TTC549 (cell line): ENCODE data around the gene PKN2.

Source experiments
- FAIRE-seq: peaks from 2 replicates; lab custom pipeline; 2012; peaks lifted over from hg19 to GRCh38; lab: Jason Lieb, UNC

PKN2 gene

DNA sequence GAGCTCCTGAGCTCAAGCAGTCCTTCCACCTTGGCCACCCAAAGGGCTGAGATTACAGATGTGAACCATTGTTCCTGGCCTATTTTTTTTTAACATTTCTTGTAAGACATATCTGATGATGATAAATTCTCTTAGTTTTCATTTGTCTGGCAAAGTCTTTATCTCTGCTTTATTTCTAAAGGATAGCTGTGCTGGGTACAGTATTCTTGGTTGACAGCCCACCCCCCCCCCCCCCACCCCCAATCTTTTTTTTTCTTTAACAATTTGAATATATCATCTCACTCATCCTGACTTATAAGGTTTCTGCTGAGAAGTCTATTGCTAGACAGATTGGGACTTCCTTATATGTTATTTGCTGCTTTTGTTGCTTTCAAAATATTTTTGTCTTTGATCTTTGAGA is 51.3 kb downstream of the PKN2 start:
- FAIRE-seq: no peak

DNA sequence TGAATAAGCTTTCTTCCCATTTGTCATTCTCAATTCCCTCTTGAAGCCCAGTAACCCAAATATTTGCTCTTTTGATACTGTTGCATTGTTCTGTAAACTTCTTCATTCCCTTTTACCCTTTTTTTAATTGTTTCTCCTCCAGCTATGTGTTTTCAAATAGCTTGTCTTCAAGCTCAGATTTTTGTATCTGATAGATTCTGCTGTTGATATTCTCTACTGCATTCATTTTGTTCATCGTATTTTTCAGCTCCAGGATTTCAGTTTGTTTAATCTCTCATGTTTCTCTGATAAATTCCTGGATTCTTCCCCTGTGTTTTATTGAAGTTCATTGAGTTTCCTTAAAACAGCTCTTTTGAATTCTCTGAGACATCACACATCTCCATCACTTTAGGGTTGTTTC is 51.8 kb downstream of the PKN2 start:
- no peak for FAIRE-seq

DNA sequence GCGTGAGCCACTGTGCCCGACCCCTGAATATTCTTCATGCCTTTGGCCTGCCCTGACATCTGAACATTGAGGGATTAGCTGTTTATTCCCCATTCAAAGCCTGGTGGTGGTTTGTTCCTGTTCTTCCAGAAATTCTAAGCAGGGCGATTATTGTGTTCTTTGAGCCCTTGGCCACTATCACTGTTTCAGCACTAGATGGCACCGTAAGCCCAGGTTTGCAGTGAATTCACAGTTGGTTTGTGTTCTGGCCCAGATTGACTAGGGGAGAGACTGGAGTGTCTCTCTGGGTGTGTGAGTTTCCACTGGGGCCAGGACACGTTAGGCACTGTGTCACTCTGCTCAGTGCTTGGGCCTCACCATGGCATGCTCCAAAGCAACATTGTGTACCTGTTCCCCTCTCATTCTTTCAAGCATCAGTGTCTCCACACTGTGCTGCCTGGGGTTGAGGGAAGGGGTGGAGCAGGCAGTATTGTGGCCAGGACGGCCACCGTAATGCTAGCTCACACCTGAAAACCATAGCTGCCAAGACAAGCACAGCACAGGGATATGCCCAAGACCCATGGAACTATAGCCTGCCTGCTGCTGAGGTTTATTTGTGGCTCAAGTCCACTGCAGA is 52.7 kb downstream of the PKN2 start:
- FAIRE-seq: no peak

DNA sequence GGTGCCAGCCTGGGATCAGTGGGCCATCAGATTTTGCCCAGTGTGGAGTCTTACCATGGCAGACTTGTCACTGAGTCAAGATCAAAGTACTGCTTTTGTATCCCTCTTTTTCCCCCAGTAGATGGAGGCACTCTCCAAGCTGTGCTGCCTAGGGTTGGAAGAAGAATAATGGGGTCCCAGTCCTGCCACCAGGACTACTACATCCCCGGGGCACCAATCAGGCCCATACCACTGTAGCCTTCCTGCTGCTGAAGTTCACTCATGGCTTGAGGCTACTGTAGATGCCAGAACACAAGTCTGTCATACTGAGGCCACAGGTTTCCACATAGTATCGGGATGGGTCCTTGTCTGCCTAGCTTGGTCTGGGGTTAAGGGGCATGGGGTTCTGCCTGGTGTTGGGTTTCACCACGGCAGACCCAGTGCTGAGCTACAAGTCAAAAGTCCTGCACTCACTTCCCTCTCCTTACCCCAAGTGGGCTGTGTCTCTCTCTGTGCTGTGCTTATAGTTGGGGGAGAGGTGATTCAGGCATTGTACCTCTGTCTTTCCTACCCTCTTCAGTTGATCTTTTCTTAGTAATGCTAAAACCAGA is 53.4 kb downstream of the PKN2 start:
- FAIRE-seq: no peak

GRCh38 chr1:88740784-88741183 is 56.7 kb downstream of the PKN2 start:
- FAIRE-seq: no peak

DNA sequence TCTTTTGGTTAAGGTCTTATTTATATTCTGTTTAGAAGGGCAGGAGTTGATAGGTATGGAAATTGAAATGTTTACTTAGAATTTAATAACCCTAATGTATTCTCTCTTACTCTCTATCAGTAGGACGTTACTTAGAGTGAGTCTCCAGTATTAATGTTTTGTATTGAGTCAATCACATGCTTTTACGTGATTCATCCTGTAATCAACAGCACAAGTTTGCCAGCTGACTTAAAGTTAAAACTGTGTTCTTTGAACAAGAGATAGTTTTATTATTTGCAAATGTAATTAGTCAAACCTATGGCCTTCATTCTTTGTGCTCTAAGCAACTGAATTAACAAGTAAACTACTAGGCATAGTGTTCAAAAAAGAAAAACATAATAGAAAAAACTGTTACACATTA is 57.3 kb downstream of the PKN2 start:
- no peak for FAIRE-seq

GRCh38 chr1:88742531-88742930 is 58.5 kb downstream of the PKN2 start:
- no peak for FAIRE-seq

GRCh38 chr1:88744142-88744541 is 60.1 kb downstream of the PKN2 start:
- FAIRE-seq: no peak

GRCh38 chr1:88746916-88747315 is 62.8 kb downstream of the PKN2 start:
- FAIRE-seq: no peak

DNA sequence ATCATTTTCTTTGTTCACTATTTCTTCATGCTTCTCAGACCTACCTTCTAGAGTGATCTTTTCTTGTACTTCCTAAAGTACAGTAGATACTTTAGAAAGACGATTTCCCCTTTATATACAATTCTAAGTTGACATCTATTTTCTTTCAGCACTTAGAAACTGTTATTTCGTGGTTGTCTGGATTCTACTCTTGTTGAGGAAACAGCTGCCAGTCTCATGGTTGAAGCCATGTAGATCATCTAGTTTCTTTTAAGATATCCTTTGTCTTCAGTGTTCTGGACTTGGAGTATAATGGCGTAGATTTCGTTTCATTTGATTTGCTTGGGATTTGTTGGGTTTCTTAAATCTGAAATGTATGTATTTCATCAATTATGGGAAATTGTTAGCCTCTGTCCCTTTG is 67.6 kb downstream of the PKN2 start:
- no peak for FAIRE-seq

DNA sequence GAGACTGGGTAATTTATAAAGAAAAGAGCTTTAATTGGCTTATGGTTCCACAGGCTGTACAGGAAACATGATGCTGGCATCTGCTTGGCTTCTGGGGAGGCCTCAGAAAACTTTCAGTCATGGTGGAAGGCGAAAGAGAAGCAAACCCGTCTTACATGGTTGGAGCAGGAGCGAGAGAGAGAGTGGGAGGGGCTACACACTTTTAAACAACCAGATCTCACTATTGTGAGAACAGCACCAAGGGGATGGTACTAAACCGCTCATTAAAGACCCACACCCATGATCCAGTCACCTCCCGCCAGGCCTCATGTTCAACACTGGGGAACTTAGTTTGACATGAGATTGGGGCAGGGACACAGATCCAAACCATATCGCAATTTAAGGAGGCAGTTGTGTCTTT is 69.4 kb downstream of the PKN2 start:
- no peak for FAIRE-seq

DNA sequence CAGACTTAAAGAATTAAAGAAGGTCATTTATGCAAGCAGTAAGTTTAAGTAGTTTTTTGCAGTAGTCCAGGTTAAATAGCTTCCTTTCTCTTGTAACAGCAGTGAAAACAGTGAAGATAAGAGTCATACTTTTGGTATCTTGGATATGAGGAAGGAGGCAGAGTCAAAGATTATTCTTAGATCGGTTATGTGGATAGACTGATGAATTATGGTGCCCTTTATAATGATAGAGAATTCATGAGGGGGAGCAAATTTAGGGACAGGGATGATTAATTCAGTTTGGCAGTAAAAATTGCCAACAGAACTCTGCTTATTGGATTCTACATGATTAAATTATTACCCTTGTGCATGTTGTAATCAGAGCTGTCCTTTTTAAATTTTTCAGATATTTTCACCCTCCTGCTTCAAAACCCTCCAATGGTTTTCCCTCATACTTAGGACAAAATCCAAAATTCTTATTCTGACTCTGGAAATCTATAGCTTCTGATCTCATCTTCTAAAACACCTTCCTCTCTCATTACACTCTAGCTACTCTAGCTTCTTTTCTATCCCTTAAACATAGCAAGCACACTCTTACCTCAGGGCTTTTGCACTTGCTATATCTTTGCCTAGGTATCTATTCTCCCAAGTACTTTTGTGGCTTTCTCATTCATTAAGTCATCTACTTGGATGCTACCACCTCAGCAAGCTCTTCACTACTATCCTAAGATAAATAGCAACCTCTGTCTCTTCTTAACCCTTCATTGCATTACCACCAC is 79.8 kb downstream of the PKN2 start:
- no peak for FAIRE-seq

DNA sequence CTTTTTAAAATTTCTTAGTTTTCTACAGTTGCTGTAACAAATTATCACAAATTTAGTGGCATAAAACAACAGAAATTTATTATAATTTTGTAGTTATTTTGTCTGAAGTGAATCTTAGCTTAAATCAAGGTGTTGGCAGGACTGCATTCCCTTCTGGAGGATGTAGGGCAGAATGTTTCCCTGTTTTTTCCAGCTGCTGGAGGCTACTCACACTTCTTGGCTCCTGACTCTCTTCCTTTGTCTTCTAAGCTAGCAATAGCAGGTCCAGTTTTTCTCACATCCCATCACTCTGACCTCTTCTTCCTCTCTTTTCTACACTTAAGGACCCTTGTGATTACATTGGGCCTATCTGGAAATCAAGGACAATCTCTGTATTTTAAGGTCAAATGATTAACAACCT is 84.1 kb downstream of the PKN2 start:
- no peak for FAIRE-seq

DNA sequence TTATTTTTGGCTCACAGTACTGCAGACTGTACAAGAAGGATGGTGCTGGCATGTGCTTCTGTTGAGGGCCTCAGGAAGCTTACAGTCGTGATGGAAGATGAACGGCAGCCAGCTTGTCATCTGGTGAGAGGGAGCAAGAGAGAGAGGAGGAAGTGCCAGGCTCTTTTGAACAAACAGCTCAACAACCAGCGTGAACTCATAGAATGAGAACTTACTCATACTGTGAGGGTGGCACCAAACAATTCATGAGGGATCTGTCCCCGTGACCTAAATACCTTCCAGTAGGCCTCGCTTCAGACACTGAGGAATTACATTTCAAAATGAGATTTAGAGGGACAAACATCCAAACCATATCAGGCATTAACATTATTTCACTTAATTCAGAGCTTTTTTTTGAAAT is 84.7 kb downstream of the PKN2 start:
- no peak for FAIRE-seq

DNA sequence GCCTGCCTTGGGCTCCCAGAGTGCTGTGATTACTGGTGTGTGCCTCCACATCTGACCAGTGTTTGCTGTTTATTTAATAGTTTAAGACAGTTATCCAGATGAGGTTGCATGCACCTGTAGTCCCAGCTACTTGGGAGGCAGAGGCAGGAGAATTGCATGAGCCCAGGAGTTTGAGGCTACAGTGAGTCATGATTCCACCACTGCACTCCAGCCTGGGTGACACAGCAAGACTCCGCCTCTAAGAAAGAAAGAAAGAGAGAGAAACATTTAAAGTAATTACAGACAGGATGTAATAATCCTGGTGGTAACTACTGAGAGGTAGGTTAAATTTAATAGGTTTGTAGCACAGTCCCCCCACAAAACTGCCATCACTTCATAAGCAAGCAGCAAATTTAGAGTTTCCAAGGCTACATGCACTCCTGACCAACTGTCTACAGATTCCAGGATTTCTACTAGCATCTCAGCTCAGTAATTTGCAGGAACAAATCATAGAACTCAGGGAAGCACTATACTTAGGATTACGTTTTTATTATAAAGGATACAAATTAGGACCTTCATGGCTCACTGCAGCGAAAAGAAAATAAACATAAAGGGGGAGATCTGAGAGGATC is 89.6 kb downstream of the PKN2 start:
- FAIRE-seq: no peak

DNA sequence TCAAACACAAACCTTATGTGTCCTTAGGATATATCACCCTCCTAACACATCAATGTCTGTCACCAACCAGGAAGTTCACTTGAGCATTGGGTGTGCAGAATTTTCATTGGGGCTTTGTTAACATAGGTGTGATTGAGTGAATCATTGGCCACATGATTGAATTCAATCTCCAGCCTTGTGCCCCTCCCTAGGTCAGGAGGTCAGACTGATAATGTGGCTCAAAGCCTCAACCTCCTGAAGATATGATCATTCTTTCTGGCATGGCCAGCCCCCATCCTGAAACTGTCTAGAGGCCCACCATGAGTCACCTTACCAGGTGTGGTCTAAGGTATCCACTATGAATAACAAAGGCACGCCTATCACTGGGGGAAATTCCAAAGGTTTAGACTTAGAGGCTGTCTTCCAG is 90.1 kb downstream of the PKN2 start:
- no peak for FAIRE-seq

- no peak for FAIRE-seq
Measured at GRCh38 chr1:88777604-88778149, 93.6 kb downstream of the PKN2 start.

GRCh38 chr1:88779880-88780279 is 95.8 kb downstream of the PKN2 start:
- FAIRE-seq: no peak

GRCh38 chr1:88780485-88780884 is 96.4 kb downstream of the PKN2 start:
- no peak for FAIRE-seq

DNA sequence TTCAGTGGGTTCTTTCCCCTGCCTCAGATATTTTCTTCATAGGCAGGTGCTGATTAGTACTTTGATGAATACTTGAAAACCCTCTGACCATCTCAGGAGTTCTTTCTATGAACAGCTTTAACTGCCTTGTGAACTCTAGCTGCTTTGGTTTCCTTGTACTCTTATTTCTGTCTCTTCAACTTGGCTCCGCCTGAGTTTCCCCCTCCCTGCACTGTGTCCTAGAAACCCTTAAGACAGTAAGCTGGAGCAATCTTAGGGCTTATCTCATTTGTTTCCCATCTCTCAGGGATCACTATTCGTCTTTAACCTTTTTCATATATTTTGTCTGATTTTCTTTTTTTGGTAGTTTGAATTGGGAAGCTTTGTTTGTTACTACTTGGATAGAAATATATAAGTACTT is 99.1 kb downstream of the PKN2 start:
- FAIRE-seq: no peak

DNA sequence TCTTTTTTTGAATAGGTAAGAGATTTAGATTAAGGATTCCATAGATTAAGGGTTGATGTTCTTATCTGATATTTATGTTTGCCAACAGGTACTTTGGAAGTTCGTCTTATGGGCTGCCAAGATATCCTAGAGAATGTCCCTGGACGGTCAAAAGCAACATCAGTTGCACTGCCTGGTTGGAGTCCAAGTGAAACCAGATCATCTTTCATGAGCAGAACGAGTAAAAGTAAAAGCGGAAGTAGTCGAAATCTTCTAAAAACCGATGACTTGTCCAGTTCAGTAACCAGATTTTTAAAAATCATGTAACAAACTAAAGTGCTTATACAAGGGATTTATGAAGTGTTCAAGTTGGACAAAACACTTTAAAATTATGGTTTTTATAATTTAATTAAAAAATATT is 100.5 kb downstream of the PKN2 start:
- peak; percentile 11 for FAIRE-seq

- FAIRE-seq: no peak
Measured at GRCh38 chr1:88787023-88787903, 103.2 kb downstream of the PKN2 start.
